HG02981 (cell line): ENCODE results near the gene ADNP.
"Not testable (repeated sequence)": the region's sequence is repeated elsewhere in the genome, so short reads cannot be mapped to it uniquely, and the experiment has no call there.

Source experiments
- ATAC-seq: cut with Tn5 transposase; IDR thresholded peaks from one replicate; pipeline ENCODE4 v1.9.1; 2021; ENCODE audit warnings: mild to moderate bottlenecking, moderate library complexity; ENCODE audit not compliant: unreplicated experiment

ADNP gene

GRCh38 chr20:50903353-50904051 lies 27.7 kb downstream of the ADNP start:
- no peak for ATAC-seq

GRCh38 chr20:50901301-50901700 lies 29.9 kb downstream of the ADNP start:
- no peak for ATAC-seq

GRCh38 chr20:50900261-50900660 lies 31.0 kb downstream of the ADNP start:
- ATAC-seq, result no peak

- no peak for ATAC-seq
Observed at GRCh38 chr20:50898475-50898874, 32.8 kb downstream of the ADNP start.

GRCh38 chr20:50895111-50895830 lies 36.0 kb downstream of the ADNP start:
- ATAC-seq, result no peak

- no peak for ATAC-seq
Observed at GRCh38 chr20:50893620-50894019, 37.6 kb downstream of the ADNP start.

GRCh38 chr20:50892394-50892793 lies 38.8 kb downstream of the ADNP start:
- ATAC-seq, result no peak

- ATAC-seq, result no peak
Observed at GRCh38 chr20:50891138-50891537, 40.1 kb downstream of the ADNP start.

GRCh38 chr20:50887576-50887975 lies 43.7 kb downstream of the ADNP start:
- no peak for ATAC-seq

GRCh38 chr20:50886184-50886790 lies 45.0 kb downstream of the ADNP start:
- no peak for ATAC-seq

- no peak for ATAC-seq
Observed at GRCh38 chr20:50885781-50886180, 45.5 kb downstream of the ADNP start.

- ATAC-seq, result no peak
Observed at GRCh38 chr20:50885068-50885467, 46.2 kb downstream of the ADNP start.

- no peak for ATAC-seq
Observed at GRCh38 chr20:50883856-50884255, 47.4 kb downstream of the ADNP start.

- not testable (repeated sequence) for ATAC-seq
Observed at GRCh38 chr20:50881759-50882424, 49.3 kb downstream of the ADNP start.

- ATAC-seq, result no peak
Observed at GRCh38 chr20:50879649-50880550, 51.3 kb downstream of the ADNP start.

- ATAC-seq, result no peak
Observed at GRCh38 chr20:50877232-50877743, 53.9 kb downstream of the ADNP start.

- no peak for ATAC-seq
Observed at GRCh38 chr20:50876816-50877215, 54.4 kb downstream of the ADNP start.

GRCh38 chr20:50876063-50876685 lies 55.1 kb downstream of the ADNP start:
- no peak for ATAC-seq

GRCh38 chr20:50874758-50875665 lies 56.2 kb downstream of the ADNP start:
- ATAC-seq, result no peak
